Mesenchymal stem cell (in vitro differentiated cells and primary cell): ENCODE results near the gene MEIS2.

Source experiments
- DNase-seq: peaks from one replicate; pipeline ENCODE4 v3.0.0-alpha.2; 2013
- H2AFZ ChIP-seq: one replicate; pipeline ENCODE4 v1.6.1; 2013; ENCODE audit warnings: low read depth, mild to moderate bottlenecking, control low read depth, inconsistent platforms, low read length, moderate library complexity
- H2AK5ac ChIP-seq: 2 replicates; pipeline ENCODE4 v1.6.1; 2013; ENCODE audit warnings: low read length, moderate library complexity, mild to moderate bottlenecking, inconsistent platforms; ENCODE audit not compliant: severe bottlenecking
- H2BK120ac ChIP-seq: one replicate; pipeline ENCODE4 v1.6.1; 2013; ENCODE audit warnings: low read depth, mild to moderate bottlenecking, inconsistent platforms, low read length, moderate library complexity
- H2BK12ac ChIP-seq, 2 experiments: one replicate each; pipeline ENCODE4 v1.6.1; 2013; ENCODE audit warnings: inconsistent platforms in 2 of 2, low read length in 2 of 2, mild to moderate bottlenecking in 2 of 2, moderate library complexity in 2 of 2, control low read depth in 1 of 2
- H2BK15ac ChIP-seq: one replicate; pipeline ENCODE4 v1.6.1; 2013; ENCODE audit warnings: mild to moderate bottlenecking, low read depth, inconsistent platforms; ENCODE audit not compliant: poor library complexity, severe bottlenecking
- H2BK5ac ChIP-seq: 2 replicates; pipeline ENCODE4 v1.6.1; 2013; ENCODE audit warnings: low read depth, mild to moderate bottlenecking, low read length, control low read depth, inconsistent platforms; ENCODE audit not compliant: poor library complexity, severe bottlenecking
- H3K14ac ChIP-seq, 2 experiments: one replicate each; pipeline ENCODE4 v1.6.1; 2013; ENCODE audit warnings: inconsistent platforms in 2 of 2, low read length in 2 of 2, control low read depth in 1 of 2, mild to moderate bottlenecking in 1 of 2, moderate library complexity in 1 of 2
- H3K18ac ChIP-seq, 2 experiments: one replicate each; pipeline ENCODE4 v1.6.1; 2013; ENCODE audit warnings: inconsistent platforms in 2 of 2, low read length in 2 of 2, control low read depth in 1 of 2, low read depth in 1 of 2, mild to moderate bottlenecking in 1 of 2
- H3K23ac ChIP-seq, 2 experiments: one replicate each; pipeline ENCODE4 v1.6.1; 2013; ENCODE audit warnings: inconsistent platforms in 2 of 2, low read length in 2 of 2, mild to moderate bottlenecking in 2 of 2, moderate library complexity in 2 of 2, control low read depth in 1 of 2
- H3K27ac ChIP-seq: 2 replicates; pipeline ENCODE4 v1.5.1; 2013; ENCODE audit warnings: mild to moderate bottlenecking, moderate library complexity, low read length, control low read depth, inconsistent platforms; ENCODE audit not compliant: poor library complexity, severe bottlenecking
- H3K27me3 ChIP-seq, 2 experiments: 2 replicates each; pipeline versions ENCODE4 v1.6.1 to v1.7.0; 2013; ENCODE audit warnings: low read length in 2 of 2, mild to moderate bottlenecking in 2 of 2, moderate library complexity in 2 of 2, control low read depth in 1 of 2, inconsistent platforms in 1 of 2; ENCODE audit not compliant: control insufficient read depth in 1 of 2, insufficient read depth in 1 of 2
- H3K36me3 ChIP-seq, 2 experiments: 2 replicates each; pipeline versions ENCODE4 v1.6.1 to v1.7.0; 2013; ENCODE audit warnings: low read length in 2 of 2, control low read depth in 1 of 2, inconsistent platforms in 1 of 2, low read depth in 1 of 2, mild to moderate bottlenecking in 1 of 2; ENCODE audit not compliant: insufficient read depth in 2 of 2, control insufficient read depth in 1 of 2
- H3K4ac ChIP-seq, 2 experiments: one replicate each; pipeline ENCODE4 v1.6.1; 2013; ENCODE audit warnings: inconsistent platforms in 2 of 2, low read length in 2 of 2, mild to moderate bottlenecking in 2 of 2, moderate library complexity in 2 of 2, control low read depth in 1 of 2, low read depth in 1 of 2
- H3K4me1 ChIP-seq: 2 replicates; pipeline ENCODE4 v1.6.1; 2013; ENCODE audit warnings: low read depth, low read length, control low read depth; ENCODE audit not compliant: control insufficient read depth, insufficient read depth
- H3K4me2 ChIP-seq: 2 replicates; pipeline ENCODE4 v1.6.1; 2013; ENCODE audit warnings: low read length, mild to moderate bottlenecking, inconsistent platforms; ENCODE audit not compliant: poor library complexity, severe bottlenecking
- H3K4me3 ChIP-seq, 2 experiments: 2 replicates each; pipeline versions ENCODE4 v1.5.1 to v1.7.0; 2013; ENCODE audit warnings: low read length in 2 of 2, mild to moderate bottlenecking in 2 of 2, control low read depth in 1 of 2, low read depth in 1 of 2; ENCODE audit not compliant: insufficient read depth in 1 of 2
- H3K79me1 ChIP-seq: replicated peaks from 2 replicates; pipeline ENCODE4 v1.6.1; 2013; ENCODE audit warnings: mild to moderate bottlenecking, control low read depth, low read length, inconsistent platforms; ENCODE audit not compliant: poor library complexity, severe bottlenecking
- H3K9ac ChIP-seq: 2 replicates; pipeline ENCODE4 v1.7.0; 2013; ENCODE audit warnings: mild to moderate bottlenecking, low read length, moderate library complexity
- H3K9me3 ChIP-seq: 2 replicates; pipeline ENCODE4 v1.7.0; 2013; ENCODE audit warnings: mild to moderate bottlenecking, low read length; ENCODE audit not compliant: control insufficient read depth
- H4K8ac ChIP-seq: one replicate; pipeline ENCODE4 v1.6.1; 2013; ENCODE audit warnings: inconsistent platforms, mild to moderate bottlenecking, low read length, moderate library complexity
- H4K91ac ChIP-seq: one replicate; pipeline ENCODE4 v1.6.1; 2013; ENCODE audit warnings: mild to moderate bottlenecking, low read length, inconsistent platforms
- WGBS: methylation state at CpG from one replicate; pipeline ENCODE4 v1.1.7; 2013; ENCODE audit warnings: mixed read lengths; 5-methylcytosine and 5-hydroxymethylcytosine counted together

The MEIS2 gene

DNA sequence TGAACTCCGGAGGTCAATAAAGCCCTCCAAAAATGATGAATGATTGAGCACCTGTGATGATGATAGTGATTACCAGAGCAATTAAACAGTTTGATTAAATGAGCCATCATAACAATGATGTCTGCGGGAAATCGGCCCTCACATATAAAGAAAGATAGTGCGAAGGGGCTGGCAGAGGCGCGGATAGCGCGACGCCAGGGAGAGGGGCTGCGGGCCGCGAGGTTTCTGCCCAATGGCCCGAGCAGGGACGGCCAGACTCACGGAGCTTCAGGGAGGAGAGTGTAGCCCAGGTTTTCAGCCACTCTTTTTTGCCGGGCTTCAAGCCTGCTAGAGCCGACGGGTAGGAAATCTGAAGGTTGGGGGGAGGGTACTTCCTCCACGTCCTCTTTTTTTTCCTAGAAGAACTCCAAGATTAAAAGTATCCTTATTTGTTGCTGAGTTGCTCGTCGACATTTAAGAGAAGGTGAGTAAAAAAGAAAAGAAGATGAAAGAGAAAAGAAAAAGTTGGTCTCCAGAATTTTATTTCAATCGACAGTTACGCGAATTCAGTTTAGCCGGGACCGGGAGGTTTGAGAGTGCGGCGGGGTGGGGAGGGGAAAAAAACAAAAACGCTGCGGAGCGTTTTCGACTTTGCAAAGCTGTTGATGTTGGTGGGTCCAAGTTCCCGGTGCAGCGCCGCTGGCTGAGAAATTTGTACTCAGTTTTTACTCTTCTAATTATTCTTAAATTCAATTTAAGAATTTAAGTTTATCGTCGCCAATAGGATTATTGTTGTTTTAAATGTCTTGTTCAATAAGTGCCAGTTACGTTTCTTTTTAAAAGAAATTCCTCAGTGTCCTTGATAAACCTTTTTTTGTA lies 2.2 kb upstream of the MEIS2 start:
- Histone ChIP-seq H3K14ac (peak overlapping the region in 1 of 2 experiments; percentile 92), H2BK120ac (peak overlapping the region; percentile 27), H3K27ac (no peak overlapping the region), H3K79me1 (peaks cover 12% of the 10 kb centered on the region), H2AFZ (peak overlapping the region; percentile 19), H3K4ac (peak overlapping the region in 1 of 2 experiments; percentile 55), H2AK5ac (no peak overlapping the region), H2BK5ac (no peak overlapping the region), H4K91ac (no peak overlapping the region), H3K4me1 (peaks cover 6% of the 10 kb centered on the region), H2BK12ac (peak overlapping the region in 1 of 2 experiments; percentile 10), H2BK15ac (peak overlapping the region; percentile 76), H3K23ac (peak overlapping the region in 1 of 2 experiments; percentile 91), H3K4me2 (peak overlapping the region; percentile 97), H3K36me3 (no peaks in the 10 kb centered on the region), H3K9me3 (no peaks in the 10 kb centered on the region), H3K9ac (peak overlapping the region; percentile 99), H3K18ac (peak overlapping the region; percentile 70 to 84), H4K8ac (no peak overlapping the region), H3K27me3 (peaks cover 0 to 44% of the 10 kb centered on the region in 2 experiments), H3K4me3 (peak overlapping the region; percentile 41 to 95)
- WGBS = under 1% methylated on average over 26 of the region's 38 CpGs
- DNase-seq = peak; percentile 55

DNA sequence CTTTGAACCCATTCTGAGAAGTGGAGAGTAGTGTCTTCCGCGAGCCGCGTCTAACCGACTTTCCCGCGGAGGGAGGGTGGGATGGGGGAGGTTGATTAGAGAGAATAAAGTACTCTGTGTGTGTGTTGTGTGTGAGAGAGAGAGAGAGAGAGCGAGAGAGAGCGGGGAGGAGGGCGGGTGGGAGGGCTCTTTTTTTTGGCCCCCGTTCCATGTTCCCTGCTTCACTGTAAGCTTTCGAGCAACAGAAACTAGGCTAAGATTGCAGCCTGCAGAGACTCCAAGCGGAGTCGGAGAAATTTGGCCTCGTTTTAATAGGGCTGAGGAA lies 1.6 kb upstream of the MEIS2 start:
- Histone ChIP-seq H2BK12ac (no peak overlapping the region), H3K36me3 (no peaks in the 10 kb centered on the region)

DNA sequence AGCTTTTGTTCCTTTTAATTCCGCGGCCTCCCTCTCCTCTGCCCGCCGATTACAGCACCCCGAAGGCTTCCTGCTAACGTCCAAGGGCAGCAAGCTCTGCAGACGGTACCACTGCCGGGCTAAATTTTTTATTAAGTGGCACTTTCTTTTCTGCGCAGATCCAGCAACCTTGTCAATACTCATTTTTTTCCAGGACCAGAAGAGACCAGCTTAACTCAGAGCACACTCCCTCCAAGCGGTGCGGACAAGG lies 542 bp upstream of the MEIS2 start:
- Histone ChIP-seq H3K4me3 (peak overlapping the region; percentile 70 to 95), H2AFZ (peak overlapping the region; percentile 14), H3K4ac (peak overlapping the region; percentile 75 to 99), H2BK12ac (peak overlapping the region in 1 of 2 experiments; percentile 25), H3K23ac (no peak overlapping the region), H4K8ac (peak overlapping the region; percentile 89), H2BK15ac (peak overlapping the region; percentile 26), H3K27ac (peak overlapping the region; percentile 97), H3K4me1 (peaks cover 4% of the 10 kb centered on the region), H3K14ac (peak overlapping the region; percentile 91 to 94), H2AK5ac (peak overlapping the region; percentile 82), H4K91ac (peak overlapping the region; percentile 72), H3K9ac (peak overlapping the region; percentile 99), H3K27me3 (peaks cover 0 to 29% of the 10 kb centered on the region in 2 experiments), H3K79me1 (peaks cover 9% of the 10 kb centered on the region), H2BK5ac (peak overlapping the region; percentile 84), H3K9me3 (no peaks in the 10 kb centered on the region), H3K36me3 (no peaks in the 10 kb centered on the region), H3K18ac (peak overlapping the region; percentile 99), H2BK120ac (peak overlapping the region; percentile 96), H3K4me2 (peak overlapping the region; percentile 81)
- under 1% methylated on average over 10 of the region's 11 CpGs for WGBS
- DNase-seq = no peak

More for the DNA sequence above, 1.6 kb upstream of the MEIS2 start:
- Histone ChIP-seq H2AK5ac (no peak overlapping the region), H3K23ac (no peak overlapping the region), H2AFZ (no peak overlapping the region), H4K8ac (no peak overlapping the region), H3K27ac (no peak overlapping the region), H3K4me1 (peaks cover 6% of the 10 kb centered on the region), H3K9me3 (no peaks in the 10 kb centered on the region), H3K14ac (peak overlapping the region in 1 of 2 experiments; percentile 56), H2BK120ac (peak overlapping the region; percentile 27), H3K4me3 (peak overlapping the region; percentile 70 to 95), H3K9ac (peak overlapping the region; percentile 99), H3K18ac (peak overlapping the region; percentile 94 to 96), H2BK5ac (no peak overlapping the region), H3K4me2 (peak overlapping the region; percentile 97), H3K27me3 (peaks cover 0 to 38% of the 10 kb centered on the region in 2 experiments), H3K79me1 (peaks cover 12% of the 10 kb centered on the region), H2BK15ac (no peak overlapping the region), H3K4ac (peak overlapping the region in 1 of 2 experiments; percentile 94), H4K91ac (peak overlapping the region; percentile 87)
- WGBS = under 1% methylated on average over 15 of the region's 15 CpGs
- DNase-seq = peak; percentile 68

DNA sequence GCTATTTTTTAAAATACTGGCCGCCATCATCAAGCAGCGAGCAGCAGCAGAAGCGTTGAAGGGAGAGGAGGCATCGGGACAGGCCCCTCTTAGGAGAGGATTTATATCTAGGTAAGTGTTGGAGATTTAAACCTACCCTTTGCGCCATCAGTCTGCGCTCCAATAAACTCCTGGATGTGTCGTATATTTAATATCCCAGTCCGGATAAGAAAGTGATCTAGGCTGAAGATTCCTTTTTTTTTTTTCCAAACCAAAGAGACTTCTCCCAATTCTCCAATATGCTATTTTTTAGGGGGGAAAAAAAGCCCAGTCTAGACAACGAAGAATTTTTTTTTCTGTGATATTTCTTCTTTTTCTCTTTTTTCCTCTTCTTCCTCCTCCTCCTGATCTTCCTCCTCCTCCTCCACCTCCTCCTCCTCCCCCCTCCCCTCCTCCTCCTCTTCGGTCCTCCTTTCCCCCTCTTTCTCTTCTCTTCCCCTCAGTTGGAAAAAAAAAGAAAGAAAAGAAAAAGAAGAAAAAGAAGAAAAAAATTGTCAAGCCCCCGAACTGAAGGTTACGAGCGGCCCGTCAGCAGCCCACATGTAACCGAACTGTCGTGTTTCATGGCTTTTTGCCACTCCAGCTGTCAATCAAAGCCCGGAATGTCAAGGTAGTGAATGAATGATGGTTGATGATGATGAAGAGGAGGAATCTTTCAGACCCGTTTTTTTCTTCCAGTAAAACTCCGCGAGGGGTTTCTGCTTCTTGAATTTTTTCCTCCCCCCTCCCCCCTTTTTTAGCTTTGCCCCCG lies 835 bp downstream of the MEIS2 start:
- Histone ChIP-seq H3K18ac (peak overlapping the region; percentile 100), H3K79me1 (peaks cover 6% of the 10 kb centered on the region), H2BK15ac (no peak overlapping the region), H3K9me3 (no peaks in the 10 kb centered on the region), H3K4me3 (peak overlapping the region; percentile 95 to 100), H3K27me3 (peaks cover 0 to 18% of the 10 kb centered on the region in 2 experiments), H4K8ac (peak overlapping the region; percentile 89), H2BK5ac (peak overlapping the region; percentile 72), H3K14ac (no peak overlapping the region), H3K4me1 (peaks cover 7% of the 10 kb centered on the region), H2AK5ac (no peak overlapping the region), H2AFZ (no peak overlapping the region), H4K91ac (peak overlapping the region; percentile 87), H2BK120ac (peak overlapping the region; percentile 87), H3K27ac (peak overlapping the region; percentile 86), H3K36me3 (no peaks in the 10 kb centered on the region), H3K9ac (peak overlapping the region; percentile 99), H3K4me2 (peak overlapping the region; percentile 95), H2BK12ac (peak overlapping the region; percentile 54 to 90), H3K23ac (peak overlapping the region; percentile 90 to 100), H3K4ac (peak overlapping the region; percentile 98 to 99)
- WGBS = 0% methylated on average over 10 of the region's 21 CpGs
- peak; percentile 59 for DNase-seq
